GM19043 (cell line): ENCODE data around the gene FLYWCH1.
"Not testable (repeated sequence)": the region's sequence is repeated elsewhere in the genome, so short reads cannot be mapped to it uniquely, and the experiment has no call there.

Experiments
- ATAC-seq: cut with Tn5 transposase; IDR thresholded peaks from one replicate; pipeline ENCODE4 v1.9.1; 2021; ENCODE audit warnings: low read depth; ENCODE audit not compliant: unreplicated experiment

The FLYWCH1 gene

GRCh38 chr16:2924901-2925755 is 13.4 kb downstream of the FLYWCH1 start:
- ATAC-seq = no peak

DNA sequence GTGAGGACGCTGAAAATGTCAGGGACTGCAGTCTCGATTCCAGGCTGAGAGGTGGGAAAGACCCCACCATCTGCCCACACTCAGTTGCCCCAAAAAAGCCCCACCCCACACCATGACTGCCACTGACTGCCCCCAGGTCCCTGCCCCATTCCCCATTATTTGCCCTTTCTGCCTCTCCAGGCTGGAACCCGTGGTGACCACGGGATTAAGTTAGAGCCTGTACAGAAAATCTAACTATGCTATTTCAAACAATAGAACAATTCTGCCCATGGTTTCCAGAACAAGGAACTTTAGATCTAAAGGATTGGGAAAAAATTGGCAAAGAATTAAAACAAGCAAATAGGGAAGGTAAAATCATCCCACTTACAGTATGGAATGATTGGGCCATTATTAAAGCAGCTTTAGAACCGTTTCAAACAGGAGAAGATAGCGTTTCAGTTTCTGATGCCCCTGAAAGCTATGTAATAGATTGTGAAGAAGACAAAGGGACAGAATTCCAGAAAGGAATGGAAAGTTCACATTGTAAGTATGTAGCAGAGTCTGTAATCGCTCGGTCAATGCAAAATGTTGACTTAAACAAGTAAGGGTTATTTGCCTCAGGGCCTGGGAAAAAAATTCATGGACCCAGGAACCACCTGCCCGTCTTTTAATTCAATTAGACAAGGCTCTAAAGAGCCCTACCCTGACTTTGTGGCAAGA is 14.4 kb downstream of the FLYWCH1 start:
- no peak for ATAC-seq

- ATAC-seq = no peak
Observed at GRCh38 chr16:2926650-2926999, 14.9 kb downstream of the FLYWCH1 start.

GRCh38 chr16:2927010-2927646 is 15.4 kb downstream of the FLYWCH1 start:
- no peak for ATAC-seq

GRCh38 chr16:2928151-2928550 is 16.4 kb downstream of the FLYWCH1 start:
- not testable (repeated sequence) for ATAC-seq

GRCh38 chr16:2928796-2929195 is 17.1 kb downstream of the FLYWCH1 start:
- no peak for ATAC-seq

DNA sequence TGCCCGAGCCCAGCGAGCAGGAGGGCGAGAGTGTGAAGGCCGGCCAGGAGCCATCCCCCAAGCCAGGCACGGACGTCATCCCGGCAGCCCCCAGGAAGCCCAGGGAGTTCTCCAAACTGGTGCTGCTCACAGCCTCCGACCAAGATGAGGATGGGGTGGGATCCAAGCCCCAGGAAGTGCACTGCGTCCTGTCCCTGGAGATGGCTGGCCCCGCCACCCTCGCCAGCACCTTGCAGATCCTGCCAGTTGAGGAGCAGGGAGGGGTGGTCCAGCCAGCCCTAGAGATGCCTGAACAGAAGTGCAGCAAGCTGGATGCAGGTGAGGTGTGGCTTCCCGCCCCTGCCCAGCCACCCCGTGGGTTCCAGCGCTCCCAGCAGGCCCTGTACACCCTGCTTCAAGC is 18.0 kb downstream of the FLYWCH1 start:
- ATAC-seq = no peak

- ATAC-seq = no peak
Observed at GRCh38 chr16:2930236-2930635, 18.5 kb downstream of the FLYWCH1 start.

GRCh38 chr16:2931231-2931914 is 19.6 kb downstream of the FLYWCH1 start:
- not testable (repeated sequence) for ATAC-seq

GRCh38 chr16:2933136-2933535 is 21.4 kb downstream of the FLYWCH1 start:
- no peak for ATAC-seq

- ATAC-seq = no peak
Observed at GRCh38 chr16:2933701-2934100, 22.0 kb downstream of the FLYWCH1 start.

- no peak for ATAC-seq
Observed at GRCh38 chr16:2934450-2934849, 22.7 kb downstream of the FLYWCH1 start.

GRCh38 chr16:2936436-2937011 is 24.8 kb downstream of the FLYWCH1 start:
- ATAC-seq = no peak

DNA sequence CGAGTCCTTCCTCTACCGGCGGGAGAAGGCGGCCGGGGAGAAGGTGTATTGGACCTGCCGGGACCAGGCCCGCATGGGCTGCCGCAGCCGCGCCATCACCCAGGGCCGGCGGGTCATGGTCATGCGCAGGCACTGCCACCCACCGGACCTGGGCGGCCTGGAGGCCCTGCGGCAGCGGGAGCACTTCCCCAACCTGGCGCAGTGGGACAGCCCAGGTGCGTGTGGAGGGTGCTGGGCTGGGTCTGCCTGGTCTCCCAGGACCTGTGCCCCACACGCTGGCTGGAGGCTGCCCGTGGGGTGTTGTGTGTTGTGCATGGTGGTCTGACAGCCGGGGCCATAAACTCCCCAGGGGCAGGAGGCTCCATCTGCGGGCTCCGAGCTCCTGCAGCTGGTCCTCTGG is 25.4 kb downstream of the FLYWCH1 start:
- no peak for ATAC-seq

DNA sequence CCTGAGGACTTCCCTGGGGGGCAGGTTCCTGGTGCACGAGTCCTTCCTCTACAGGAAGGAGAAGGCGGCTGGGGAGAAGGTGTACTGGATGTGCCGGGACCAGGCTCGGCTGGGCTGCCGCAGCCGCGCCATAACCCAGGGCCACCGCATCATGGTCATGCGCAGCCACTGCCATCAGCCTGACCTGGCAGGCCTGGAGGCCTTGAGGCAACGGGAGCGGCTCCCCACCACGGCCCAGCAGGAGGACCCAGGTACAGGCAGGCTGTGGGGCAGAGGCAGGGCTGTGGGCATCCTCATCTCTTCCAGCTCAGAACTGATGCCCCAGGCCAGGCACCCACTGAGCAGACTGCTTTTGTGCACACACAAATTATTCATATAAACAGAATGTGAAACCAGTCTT is 26.5 kb downstream of the FLYWCH1 start:
- ATAC-seq = no peak

DNA sequence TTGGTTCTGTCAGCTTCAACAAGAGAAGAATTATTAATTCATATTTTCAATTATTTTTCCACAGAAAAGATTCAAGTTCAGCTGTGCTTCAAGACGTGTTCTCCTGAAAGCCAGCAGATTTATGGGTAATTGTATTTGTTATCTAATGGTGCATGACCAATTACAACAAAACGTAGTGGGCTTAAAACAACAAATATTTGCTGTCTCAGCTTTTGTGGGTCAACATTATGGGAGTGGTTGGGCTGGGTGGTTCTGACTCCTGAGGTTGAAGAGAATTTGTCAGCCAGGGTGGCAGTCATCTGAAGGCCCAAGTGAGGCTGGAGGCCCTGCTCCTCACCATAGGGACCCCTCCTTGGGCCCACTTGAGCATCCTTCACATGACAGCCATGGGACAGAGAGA is 28.2 kb downstream of the FLYWCH1 start:
- no peak for ATAC-seq

DNA sequence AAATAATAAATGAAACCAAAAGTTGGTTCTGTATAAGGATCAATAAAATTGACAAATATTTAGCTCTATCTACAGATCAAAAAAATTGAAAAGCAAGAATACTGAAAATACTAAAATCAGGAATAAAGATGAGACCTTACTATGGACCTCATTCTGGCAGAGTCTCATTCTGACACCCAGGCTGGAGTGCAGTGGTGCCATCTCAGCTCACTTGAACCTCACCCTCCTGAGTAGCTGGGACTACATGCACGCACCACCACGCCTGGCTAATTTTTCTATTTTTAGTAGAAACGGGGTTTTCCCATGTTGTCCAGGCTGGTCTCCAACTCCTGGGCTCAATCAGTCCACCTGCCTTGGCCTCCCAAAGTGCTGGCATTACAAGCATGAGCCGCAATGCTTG is 30.3 kb downstream of the FLYWCH1 start:
- ATAC-seq = no peak

DNA sequence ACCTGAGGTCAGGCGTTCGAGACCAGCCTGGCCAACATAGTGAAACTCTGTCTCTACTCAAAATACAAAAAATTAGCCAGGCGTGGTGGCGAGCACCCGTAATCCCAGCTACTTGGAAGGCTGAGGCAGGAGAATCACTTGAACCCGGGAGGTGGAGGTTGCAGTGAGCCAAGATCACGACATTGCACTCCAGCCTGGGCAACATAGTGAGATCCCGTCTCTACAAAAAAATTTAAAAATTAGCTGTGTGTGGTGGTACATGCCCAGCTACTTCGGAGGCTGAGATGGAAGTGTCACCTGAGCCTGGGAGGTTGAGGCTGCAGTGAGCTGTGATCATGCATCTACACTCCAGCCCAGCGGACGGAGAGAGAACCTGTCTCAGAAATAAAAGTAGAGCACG is 32.0 kb downstream of the FLYWCH1 start:
- ATAC-seq = not testable (repeated sequence)

- no peak for ATAC-seq
Observed at GRCh38 chr16:2946649-2947048, 34.9 kb downstream of the FLYWCH1 start.

DNA sequence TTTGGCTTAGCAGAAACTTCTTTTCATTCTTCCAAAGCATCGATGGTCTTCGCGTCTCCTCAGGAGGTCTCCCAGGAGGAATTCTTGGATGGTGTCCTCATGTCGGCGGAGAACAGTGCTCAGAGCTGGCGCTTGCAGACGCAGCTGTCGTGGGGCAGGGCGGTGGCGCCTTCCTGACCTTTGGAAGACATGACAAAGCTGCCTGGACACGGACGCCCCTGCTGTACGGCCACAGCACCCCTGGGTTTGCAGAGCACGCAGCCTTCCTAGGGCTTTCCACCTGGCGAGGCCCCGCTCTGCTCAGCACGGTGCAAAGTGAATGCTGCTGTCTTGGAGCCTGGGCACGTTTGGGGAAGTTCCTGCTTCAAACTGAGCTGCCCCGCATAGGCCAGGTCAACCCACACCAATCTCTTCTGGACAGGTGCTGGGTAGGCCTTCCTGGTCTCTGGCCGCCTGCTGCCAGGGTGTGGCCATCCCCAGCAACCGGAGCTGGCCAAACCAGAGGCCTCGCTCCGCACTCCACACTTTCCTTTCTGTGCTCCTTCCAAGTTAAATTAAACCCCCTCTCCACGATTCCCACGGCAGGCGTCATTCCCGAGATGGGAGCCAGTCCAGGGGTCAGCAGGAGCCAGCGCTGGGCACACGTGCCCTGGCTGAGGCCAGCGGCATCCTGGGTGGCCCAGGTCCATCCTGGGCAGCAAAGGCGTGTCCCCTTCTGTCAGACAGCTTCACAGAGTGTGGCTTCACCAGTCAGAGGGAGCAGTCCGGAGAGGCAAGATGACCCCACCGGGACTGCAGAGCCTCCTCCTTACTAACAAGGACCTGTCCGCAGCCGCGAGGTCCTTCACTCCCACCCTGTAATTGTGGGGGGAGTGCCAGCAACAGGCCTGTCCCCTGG is 37.3 kb downstream of the FLYWCH1 start:
- no peak for ATAC-seq
